Activated T-cell treated with anti-CD3 and anti-CD28 coated beads, Interleukin-2, amount 50 U/mL, for 1 hour (primary cell): ENCODE data around the gene CASS4.
"Not testable (repeated sequence)": the region's sequence is repeated elsewhere in the genome, so short reads cannot be mapped to it uniquely, and the experiment has no call there.

ENCODE experiments used
- DNase-seq: peaks from one replicate; pipeline ENCODE4 v3.0.0-alpha.2; 2020

CASS4 gene

DNA sequence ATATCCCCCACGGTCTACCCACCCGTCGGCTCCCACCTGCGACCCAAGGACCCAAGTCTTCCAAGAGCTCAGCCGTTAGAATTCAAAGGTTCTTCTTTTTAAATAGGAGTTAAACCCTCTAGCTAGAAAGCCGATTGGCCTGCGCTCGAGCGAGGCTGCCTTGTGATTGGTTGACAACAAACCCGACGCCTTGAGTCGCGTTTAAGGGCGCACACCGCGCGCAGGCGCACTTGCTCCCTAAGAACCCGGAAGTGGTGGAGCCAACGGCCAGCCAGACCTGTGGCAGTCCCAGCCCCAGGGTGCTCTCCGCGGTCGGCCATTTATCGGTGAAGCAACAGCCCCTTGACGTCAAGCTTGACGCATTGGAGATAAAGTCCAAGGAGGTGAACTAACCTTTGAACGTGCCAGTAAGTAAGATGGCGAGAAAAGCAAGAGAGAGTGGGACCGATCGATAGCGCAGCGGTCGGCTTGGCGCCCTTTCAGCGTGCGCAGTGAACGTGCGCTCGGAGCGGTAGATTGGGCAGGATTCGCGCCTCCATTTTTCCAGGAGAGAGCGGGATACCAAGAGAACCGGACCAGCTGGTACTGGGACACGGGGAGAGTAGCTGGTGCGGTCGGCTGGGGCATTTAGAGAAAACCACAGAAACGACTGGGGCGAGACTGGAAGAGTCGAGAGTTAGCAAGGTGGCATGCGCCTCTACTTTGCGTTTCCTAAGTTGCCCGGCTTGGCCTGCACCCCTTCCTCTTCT lies 19.8 kb upstream of the CASS4 start, which contains the start of the genes AURKA and CSTF1:
Gene AURKA, minus strand, starts transcription at position 84 of the 749 bp plus-strand sequence. CDS start 4,018 bp downstream, outside the sequence.
Gene CSTF1, plus strand, starts transcription at position 514 of the 749 bp plus-strand sequence. CDS start 2,908 bp downstream, outside the sequence.
- peak; percentile 99 for DNase-seq

DNA sequence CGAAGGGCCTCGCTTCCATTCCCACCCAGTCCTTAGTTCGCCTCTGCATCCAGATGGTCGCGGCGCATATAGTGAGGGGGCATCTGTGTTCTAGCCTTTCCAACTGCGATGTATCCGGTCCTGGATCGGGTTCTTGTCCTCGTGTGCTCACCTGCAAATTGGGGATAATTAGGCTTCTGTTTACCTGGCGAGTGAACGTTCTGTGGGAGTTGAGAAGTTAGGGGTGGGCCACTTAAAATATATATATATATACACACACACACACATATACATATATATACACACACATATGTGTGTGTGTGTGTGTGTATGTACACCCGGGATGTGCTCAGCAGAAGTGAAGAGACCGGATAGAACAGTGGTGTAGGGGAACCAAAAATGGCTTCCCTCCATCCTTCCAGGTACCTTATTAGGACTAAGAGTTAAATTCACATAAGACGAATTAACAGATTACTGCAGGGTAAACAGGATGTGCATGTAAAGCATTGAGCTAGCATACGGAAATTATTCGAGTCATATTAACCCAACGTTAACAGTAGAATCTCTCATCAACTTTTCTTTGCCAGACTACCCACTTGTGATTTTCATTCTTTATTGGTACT lies 19.1 kb upstream of the CASS4 start:
- DNase-seq: no peak

DNA sequence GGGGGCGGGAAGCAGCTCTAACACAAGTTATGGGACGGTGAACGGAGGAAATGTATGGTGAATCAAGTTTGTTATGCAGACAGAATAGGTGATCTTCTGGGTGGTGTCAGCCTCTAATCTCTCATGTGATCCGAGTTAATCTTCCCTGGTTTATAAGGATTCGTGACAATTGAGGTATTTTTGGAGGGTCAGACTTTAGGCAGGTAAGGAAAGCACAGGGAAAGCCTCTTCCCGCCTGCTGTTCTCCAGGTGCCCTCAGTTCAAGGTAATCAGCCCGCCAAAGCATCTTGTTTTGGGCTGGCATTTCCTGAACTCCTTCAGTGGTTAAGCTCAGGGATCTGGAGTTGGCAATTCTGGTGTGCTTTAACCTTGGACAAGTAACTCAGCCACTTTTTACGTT lies 18.4 kb upstream of the CASS4 start:
- no peak for DNase-seq

DNA sequence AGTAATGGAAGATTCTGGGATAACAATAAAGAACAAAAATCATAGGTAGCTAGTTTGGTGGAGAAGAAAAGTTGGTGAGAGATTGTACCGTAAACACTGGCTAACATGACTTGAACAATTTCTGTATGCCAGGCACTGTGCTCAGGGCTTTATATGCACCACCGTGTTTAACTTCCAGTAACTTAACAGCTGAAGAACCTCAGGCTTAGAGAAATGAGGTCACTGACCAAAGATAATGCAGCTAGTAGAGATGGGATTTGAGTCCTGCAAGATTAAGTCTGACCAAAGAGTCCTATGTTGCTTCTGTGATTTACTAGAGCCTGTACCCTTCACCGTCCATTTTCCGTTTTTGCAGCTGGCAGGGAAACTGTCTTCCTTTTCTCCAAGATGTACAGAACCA lies 16.9 kb upstream of the CASS4 start:
- DNase-seq: no peak

DNA sequence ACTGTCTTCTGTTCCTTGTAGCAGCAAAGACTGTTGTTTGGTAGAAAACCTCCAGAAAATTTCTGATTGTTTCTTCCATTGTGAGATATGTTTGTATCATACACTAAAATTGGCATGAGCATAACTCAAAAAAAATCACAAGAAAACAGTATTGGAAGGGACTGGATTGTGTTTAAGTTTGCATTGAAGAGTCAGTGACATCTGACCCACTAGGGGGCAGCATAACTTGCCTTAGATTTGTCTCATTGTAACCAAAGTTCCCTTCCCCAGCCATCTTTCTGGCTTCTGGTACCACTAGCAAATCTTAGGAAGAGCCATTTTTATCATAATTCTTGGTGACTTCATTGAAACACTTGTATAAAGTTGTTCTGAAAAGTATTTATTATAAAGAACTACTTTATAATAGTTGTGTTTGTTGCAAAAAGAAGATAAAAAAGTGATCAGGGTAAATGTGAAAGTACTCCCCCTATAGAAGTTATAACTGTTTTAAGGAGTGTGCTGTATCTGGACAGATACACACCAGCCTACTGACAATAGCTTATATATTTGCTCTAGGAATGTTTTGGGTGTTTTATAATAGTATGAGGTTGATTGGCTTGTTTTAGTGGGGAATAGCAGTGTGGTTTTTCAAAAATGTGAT lies 11.9 kb upstream of the CASS4 start:
- no peak for DNase-seq

DNA sequence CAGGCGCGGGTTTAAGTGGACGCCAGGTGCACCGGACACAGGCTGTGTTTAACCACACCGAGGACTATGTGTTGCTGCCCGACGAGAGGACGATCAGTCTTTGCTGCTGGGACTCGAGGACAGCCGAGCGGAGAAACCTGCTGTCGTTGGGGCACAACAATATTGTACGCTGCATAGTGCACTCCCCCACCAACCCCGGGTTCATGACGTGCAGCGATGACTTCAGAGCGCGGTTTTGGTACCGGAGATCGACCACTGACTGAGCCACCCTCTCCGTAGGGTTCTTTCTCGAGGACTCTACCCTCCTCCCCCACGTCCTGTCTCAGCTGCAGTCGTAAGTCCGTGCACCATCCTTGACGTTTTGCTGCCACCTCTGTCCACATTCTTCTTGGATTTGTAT lies 8.6 kb upstream of the CASS4 start:
- DNase-seq: no peak

DNA sequence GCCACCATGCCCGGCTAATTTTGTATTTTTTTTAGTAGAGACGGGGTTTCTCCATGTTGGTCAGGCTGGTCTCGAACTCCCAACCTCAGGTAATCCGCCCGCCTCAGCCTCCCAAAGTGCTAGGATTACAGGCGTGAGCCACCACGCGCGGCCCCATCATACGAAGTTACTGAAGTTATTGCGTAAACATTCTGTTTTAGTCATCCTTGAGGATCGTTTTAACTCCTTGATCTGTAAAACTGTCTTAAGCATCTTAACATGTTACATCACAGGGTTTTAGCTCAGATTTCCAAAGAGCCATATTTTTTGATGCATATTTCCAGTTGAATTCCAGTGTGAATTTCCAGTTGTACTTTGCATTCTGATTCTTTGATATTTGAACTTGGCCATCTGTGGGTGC lies 6.7 kb upstream of the CASS4 start:
- not testable (repeated sequence) for DNase-seq

DNA sequence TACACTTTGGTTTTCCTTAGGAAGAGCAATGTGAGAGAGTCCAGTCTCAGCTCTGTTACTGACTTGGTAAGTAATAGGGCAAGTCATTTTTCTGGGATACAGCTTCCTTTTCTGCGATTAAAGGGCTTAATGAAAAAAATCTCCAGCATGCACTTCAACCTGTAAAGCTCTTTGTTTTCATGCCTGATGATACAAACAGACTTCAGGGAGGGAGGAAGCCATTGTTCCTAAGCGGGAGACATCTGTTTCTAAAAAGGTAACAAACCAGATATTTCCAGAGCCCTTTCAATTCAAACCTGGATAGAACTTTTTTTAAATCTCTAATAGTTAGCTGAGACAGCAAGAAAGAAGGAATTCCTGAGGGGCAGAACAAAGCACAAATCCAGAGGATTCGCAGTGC lies 5.2 kb upstream of the CASS4 start:
- DNase-seq: no peak

DNA sequence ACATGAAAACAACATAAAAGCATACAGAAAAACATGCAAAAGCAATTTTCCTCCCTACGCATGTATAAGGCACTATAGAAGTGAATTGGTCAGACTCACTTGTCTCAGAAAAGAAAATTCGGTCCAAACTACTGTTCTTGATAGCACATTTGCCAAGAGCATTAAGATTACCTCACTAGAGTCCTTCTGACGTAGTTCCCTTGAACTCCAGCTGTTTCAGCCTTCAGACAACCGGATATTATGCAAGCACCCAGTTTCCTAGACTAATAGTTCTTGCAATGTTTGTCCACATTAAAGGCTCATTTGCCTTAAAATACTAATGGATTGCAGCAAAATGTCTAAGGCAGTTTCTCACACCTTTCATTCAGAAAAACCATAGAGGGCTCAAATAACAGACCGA lies 2.5 kb upstream of the CASS4 start:
- no peak for DNase-seq

DNA sequence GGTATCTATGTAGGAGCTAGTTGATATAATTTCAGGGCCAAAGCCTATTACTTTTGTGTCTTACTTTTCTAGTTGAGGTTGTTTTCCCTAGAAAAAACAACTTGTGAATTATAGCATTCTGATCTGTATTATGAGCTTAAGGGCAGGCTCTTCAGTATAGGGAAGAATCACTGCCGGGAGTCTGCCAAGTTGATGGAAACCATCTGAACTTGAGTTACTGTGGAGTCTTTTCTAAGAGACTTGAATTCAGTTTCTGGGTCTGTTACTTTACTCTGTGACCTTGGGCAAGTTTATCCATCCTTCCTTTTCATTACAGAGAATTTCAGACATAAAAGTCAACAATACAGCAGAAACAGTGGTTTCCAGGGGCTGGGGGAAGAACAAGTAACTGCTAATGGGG lies 2.1 kb upstream of the CASS4 start:
- no peak for DNase-seq

DNA sequence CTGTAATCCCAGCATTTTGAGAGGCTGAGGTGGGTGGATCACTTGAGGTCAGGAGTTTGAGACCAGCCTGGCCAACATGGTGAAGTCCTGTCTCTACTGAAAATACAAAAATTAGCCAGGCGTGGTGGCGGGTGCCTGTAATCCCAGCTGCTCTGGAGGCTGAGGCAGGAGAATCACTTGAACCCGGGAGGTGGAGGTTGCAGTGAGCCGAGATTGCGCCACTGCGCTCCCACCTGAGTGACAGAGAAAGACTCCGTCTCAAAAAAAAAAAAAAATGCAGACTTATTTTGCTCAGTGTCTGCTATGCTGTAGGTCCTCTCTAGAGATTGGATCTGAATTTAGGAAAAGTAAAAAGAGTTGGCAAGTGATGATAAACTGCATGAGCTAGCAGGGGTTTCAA lies 773 bp upstream of the CASS4 start:
- DNase-seq: not testable (repeated sequence)

DNA sequence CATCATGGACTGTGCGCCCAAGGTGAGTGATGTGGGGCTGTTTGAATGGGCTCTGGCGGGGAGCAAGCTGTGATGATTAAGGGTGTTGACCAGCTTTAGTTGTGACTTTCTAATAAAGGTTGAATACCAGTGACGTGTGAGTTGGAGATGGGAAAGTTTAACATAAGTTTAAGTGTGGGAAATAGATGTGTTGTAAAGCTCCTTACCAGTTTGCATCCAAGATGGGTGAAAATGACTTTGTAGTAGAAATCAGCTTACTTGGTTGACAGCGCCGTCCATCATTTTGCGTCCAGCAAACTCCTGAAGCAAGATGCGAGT lies 372 bp downstream of the CASS4 start:
- no peak for DNase-seq

DNA sequence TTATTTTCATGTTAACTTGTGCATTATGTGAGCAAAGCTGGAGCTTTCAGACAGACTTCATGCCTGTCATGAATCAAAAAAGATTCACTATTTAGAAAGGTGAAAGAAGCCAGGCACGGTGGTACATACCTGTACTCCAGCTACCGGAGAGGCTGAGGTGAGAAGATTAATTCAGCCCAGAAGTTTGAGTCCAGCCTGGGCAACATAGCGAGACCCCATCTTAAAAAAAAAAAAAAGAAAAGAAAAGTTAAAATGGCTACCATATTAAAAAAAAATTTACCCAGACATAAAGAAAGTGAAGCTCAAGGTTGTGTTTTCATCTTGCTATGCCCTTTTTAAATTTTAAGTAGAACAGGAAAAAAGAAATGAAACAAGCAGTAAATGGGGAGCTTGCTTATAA lies 889 bp downstream of the CASS4 start:
- no peak for DNase-seq

DNA sequence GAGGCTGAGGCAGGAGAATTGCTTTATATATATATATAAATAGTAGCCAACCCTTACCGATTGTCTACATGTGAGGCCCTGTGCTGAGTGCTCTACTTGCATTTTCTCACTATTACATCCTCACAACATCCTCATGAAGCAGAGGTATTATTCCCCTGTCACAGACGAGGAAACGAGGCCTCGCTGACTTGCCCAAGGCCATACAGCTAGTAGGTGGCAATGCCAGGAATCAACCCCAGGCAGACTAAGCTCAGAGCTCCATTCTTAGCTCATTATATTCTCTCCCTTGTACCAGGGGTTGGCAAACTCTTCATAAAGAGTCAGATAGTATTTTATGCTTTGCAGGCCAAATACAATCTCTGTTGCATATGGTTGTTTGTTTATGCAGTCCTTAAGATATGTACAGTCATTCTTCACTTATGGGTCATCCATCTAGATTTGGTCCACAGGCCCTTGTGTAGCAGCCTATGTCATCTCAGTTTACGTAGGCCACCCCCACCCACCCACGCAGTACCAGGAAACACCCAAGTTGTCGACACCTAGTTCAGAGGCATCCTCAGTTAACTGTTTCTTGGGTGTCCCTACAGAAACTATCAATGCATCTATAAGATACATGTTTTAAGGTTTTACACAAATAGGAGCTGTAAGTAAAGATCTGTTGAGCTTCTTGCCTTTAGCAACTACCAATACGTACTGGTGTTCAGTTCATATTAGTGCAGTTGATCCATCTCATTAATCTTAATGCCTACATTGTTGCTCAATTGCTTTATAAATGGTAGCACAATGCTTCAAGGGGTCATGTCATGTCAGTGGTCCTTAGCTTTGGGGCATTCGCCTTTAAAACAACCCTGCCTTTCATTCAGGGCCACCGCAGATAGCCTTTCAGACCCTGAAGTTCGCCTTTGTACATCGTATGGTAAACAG lies 3.0 kb downstream of the CASS4 start:
- DNase-seq: peak; percentile 46

DNA sequence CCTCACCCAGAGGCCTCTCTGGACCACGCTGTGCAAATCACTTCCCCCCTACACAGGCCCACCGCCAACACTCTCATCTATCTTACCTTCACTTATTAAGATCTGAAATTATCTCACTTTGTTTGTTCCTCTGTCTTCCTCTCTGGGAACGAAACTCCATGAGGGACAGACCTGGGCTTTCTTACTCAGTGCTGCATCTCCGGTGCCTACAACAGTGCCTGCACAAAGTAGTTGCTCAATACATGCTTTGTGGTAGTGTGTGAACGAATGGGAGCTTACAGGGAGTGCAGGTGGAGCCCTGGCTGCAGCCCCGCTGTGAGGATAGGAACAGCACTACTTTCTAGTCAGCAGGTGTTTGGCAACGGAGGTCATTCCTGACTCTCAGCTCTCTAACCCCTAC lies 5.3 kb downstream of the CASS4 start:
- DNase-seq: no peak

DNA sequence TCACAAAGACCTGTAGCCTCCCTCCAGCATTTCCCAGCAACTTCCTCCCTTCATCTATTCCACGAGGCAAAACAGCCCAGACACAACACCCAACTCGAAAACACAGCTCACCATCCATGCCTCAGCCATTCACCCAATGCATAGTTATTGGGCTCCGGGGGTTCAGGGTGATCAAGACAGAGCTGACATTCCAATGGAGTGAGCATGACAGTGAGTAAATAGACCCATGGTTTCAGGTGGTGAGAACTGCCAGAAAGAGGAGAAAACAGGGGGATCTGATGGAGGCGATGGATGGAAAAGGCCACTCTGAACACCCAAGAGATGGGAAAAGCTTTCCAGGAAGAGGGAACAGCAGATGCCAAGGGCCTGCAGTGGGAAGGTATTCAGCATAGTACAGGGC lies 5.9 kb downstream of the CASS4 start:
- no peak for DNase-seq

DNA sequence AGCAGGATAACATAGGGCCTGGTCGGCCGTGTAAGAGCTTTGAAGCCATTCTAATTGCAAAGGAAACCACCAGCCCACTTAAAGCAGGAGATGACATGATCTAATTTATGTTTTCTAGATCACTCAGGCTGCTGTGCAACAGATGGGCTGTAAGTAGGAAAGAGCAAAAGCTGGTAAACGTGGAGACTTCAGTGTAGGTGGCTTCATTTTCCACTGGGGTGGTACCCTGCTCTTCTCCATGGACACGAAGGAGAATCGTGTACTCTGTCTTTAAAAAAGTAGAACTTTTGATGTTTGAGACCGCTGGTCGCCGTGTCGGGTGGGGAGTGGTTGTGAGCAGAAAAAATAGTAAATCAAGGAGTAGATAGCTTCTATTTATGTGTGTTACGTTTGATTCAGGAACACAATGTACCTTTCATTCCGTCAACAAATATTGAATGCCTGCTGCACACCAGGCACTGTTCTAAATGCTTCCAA lies 6.4 kb downstream of the CASS4 start:
- no peak for DNase-seq

DNA sequence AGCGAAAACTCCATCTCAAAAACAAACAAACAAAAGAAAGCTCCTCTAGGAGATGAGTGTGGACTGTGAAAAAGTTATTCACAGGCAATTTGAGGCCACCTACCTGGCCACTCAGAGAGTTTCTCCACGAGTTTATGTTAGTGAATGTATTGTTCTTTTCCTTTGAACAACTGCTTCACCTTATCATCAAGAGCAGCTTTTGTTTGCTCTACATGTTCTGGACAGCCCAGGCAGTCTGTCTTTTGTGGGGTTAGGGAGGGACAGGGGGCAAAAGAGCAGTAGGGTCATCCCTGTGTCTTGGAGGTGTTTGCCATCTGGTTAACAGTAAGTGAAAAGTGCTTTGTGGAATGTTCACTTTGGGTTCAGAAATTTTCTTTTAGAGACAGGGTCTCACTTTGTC lies 8.0 kb downstream of the CASS4 start:
- no peak for DNase-seq

DNA sequence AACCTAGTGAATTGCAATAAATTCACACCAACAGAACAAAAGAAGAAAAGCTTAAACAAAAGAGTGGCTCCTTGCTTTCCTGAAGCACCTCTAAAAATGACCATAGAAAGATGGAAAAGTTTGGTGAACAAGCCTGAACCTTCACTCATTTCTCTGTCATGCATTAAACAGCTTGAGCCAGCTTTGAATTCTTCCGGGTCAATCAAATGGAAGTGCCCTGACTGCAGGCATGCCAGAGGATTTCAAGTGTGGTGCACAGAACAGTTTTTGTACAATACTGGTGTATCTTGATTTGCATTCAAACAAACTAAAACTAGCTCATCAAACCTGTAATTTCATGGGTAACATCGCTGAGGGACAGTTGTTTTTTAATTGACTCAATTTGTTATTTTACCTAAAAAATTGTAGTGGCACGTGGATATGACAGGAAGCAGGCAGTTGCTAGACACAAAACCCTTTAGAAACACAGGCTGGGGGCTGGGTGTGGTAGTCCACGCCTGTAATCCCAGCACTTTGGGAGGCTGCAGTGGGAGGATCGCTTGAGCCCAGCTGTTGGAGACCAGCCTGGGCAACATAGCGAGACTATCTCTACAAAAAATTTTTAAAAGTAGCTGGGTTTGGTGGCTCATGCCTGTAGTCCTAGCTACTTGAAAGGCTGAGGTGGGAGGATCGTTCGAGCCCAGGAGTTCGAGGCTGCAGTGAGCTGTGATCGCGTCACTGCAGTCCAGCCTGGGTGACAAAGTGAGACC lies 9.1 kb downstream of the CASS4 start:
- no peak for DNase-seq

DNA sequence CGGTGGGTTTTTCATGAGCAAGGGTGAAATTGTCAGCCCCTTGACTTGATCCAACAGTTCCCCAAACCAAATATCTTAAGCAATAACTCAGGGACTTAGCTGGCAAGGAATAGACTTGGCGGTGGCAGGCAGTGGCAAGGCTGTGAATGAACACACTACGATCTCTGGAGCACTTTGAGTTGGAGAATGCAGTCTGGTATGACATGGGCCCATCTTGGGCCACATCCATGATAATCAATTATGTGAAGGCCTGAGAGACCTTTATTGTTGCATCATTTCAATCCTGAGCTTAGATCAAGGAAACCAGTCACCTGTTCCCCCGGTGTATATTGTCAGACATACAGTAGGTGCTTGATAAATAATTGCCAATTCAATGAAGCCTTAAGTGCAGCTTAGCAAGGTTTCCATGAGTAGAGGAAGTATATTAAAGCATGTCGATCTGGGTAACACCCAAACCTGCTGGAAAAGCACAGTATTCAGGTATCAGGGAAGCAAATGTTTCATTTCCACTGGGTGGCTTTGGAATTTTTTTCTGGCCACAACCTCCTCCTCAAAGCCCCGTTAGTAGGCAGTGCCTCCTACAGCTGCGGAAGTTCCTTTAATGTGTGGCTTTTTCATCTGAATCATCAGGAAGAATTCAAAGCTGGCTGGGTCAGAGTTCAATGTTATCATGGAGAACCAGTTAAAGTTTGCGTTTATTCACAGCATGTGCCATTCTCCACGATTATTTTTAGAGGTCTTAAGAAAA lies 10.2 kb downstream of the CASS4 start:
- DNase-seq: no peak

DNA sequence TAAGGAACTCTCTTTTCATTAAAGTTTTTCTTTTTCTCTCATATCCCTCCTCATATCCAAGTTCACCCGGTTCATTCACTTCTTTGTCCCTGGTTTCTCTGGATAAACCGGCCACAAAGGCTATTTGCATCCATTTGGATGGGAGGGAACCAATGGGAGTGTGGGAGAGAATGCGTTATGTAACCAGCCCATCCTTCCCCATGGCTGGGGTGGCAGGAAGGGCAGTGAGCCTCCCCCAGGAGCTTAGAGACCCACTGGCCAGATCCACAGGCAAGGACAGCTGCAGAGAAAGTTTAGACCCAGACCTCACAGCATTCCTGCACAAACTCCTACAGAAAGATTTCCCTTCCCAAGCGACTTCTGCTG lies 10.7 kb downstream of the CASS4 start:
- no peak for DNase-seq

DNA sequence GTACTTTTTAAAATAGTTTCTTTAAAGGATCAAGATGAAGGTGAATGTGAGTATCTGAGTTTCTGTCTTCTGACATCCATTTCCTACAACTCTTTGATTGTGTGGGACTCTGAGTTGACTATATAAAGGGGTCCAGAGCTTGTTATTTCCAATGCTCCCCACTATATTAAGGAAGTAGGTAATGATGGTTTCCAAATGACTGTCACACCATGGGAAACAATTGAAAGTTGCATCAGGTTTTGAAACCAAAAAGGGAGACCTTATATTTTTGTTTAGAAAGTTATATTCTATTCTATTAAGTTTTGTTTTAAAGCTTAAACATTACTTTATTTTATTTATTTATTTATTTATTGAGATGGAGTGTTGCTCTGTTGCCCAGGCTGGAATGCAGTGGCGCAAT lies 11.2 kb downstream of the CASS4 start:
- DNase-seq: no peak
